Measurements from ENCODE around the gene FTH1.

- TF ChIP-seq, protein P1, sequence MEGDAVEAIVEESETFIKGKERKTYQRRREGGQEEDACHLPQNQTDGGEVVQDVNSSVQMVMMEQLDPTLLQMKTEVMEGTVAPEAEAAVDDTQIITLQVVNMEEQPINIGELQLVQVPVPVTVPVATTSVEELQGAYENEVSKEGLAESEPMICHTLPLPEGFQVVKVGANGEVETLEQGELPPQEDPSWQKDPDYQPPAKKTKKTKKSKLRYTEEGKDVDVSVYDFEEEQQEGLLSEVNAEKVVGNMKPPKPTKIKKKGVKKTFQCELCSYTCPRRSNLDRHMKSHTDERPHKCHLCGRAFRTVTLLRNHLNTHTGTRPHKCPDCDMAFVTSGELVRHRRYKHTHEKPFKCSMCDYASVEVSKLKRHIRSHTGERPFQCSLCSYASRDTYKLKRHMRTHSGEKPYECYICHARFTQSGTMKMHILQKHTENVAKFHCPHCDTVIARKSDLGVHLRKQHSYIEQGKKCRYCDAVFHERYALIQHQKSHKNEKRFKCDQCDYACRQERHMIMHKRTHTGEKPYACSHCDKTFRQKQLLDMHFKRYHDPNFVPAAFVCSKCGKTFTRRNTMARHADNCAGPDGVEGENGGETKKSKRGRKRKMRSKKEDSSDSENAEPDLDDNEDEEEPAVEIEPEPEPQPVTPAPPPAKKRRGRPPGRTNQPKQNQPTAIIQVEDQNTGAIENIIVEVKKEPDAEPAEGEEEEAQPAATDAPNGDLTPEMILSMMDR (IDR thresholded peaks at IDR 0.05; ENCODE audit: low read depth, low read length, missing input control): no peak
- TF ChIP-seq YY1 (IDR thresholded peaks at IDR 0.05): no peak
- TF ChIP-seq, protein P2, sequence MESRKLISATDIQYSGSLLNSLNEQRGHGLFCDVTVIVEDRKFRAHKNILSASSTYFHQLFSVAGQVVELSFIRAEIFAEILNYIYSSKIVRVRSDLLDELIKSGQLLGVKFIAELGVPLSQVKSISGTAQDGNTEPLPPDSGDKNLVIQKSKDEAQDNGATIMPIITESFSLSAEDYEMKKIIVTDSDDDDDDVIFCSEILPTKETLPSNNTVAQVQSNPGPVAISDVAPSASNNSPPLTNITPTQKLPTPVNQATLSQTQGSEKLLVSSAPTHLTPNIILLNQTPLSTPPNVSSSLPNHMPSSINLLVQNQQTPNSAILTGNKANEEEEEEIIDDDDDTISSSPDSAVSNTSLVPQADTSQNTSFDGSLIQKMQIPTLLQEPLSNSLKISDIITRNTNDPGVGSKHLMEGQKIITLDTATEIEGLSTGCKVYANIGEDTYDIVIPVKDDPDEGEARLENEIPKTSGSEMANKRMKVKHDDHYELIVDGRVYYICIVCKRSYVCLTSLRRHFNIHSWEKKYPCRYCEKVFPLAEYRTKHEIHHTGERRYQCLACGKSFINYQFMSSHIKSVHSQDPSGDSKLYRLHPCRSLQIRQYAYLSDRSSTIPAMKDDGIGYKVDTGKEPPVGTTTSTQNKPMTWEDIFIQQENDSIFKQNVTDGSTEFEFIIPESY (IDR thresholded peaks at IDR 0.05): no peak
- TF ChIP-seq RXRA (IDR thresholded peaks at IDR 0.05): no peak
- no peak for TF ChIP-seq FOXA1 (IDR thresholded peaks at IDR 0.05)
- TF ChIP-seq JUND (IDR thresholded peaks at IDR 0.05): no peak
- no peak for TF ChIP-seq RAD21 (IDR thresholded peaks at IDR 0.05)
- no peak for TF ChIP-seq GABPA (IDR thresholded peaks at IDR 0.05 in 1 of 2, conservative IDR thresholded peaks at IDR 0.05 in 1 of 2)
- TF ChIP-seq ATF3 (IDR thresholded peaks at IDR 0.05): no peak
- TF ChIP-seq, protein P3, sequence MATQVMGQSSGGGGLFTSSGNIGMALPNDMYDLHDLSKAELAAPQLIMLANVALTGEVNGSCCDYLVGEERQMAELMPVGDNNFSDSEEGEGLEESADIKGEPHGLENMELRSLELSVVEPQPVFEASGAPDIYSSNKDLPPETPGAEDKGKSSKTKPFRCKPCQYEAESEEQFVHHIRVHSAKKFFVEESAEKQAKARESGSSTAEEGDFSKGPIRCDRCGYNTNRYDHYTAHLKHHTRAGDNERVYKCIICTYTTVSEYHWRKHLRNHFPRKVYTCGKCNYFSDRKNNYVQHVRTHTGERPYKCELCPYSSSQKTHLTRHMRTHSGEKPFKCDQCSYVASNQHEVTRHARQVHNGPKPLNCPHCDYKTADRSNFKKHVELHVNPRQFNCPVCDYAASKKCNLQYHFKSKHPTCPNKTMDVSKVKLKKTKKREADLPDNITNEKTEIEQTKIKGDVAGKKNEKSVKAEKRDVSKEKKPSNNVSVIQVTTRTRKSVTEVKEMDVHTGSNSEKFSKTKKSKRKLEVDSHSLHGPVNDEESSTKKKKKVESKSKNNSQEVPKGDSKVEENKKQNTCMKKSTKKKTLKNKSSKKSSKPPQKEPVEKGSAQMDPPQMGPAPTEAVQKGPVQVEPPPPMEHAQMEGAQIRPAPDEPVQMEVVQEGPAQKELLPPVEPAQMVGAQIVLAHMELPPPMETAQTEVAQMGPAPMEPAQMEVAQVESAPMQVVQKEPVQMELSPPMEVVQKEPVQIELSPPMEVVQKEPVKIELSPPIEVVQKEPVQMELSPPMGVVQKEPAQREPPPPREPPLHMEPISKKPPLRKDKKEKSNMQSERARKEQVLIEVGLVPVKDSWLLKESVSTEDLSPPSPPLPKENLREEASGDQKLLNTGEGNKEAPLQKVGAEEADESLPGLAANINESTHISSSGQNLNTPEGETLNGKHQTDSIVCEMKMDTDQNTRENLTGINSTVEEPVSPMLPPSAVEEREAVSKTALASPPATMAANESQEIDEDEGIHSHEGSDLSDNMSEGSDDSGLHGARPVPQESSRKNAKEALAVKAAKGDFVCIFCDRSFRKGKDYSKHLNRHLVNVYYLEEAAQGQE (IDR thresholded peaks at IDR 0.05): no peak
- TF ChIP-seq TAF1 (conservative IDR thresholded peaks at IDR 0.05): no peak
- TF ChIP-seq, protein P4, sequence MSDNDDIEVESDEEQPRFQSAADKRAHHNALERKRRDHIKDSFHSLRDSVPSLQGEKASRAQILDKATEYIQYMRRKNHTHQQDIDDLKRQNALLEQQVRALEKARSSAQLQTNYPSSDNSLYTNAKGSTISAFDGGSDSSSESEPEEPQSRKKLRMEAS (IDR thresholded peaks at IDR 0.05): no peak
- no peak for TF ChIP-seq HNF4G (IDR thresholded peaks at IDR 0.05)
Observed at GRCh38 chr11:61973476-61974162, 6.2 kb upstream of the FTH1 start.
